GM21529 (cell line): ENCODE measurements around the gene HOXA7.

Experiments used
- ATAC-seq: cut with Tn5 transposase; IDR thresholded peaks from one replicate; pipeline ENCODE4 v1.9.1; 2021; ENCODE audit not compliant: unreplicated experiment

The HOXA7 gene

GRCh38 chr7:27171637-27172314 is 15.3 kb upstream of the HOXA7 start:
- no peak for ATAC-seq

- no peak for ATAC-seq
Observed at GRCh38 chr7:27171325-27171636, 14.8 kb upstream of the HOXA7 start.

- no peak for ATAC-seq
Observed at GRCh38 chr7:27170426-27171324, 14.2 kb upstream of the HOXA7 start.

GRCh38 chr7:27169658-27170425 is 13.4 kb upstream of the HOXA7 start:
- ATAC-seq = no peak

GRCh38 chr7:27168265-27168947 is 11.9 kb upstream of the HOXA7 start:
- no peak for ATAC-seq

- no peak for ATAC-seq
Observed at GRCh38 chr7:27167916-27168264, 11.4 kb upstream of the HOXA7 start.

- ATAC-seq = no peak
Observed at GRCh38 chr7:27166531-27167505, 10.3 kb upstream of the HOXA7 start.

- no peak for ATAC-seq
Observed at GRCh38 chr7:27165996-27166530, 9.6 kb upstream of the HOXA7 start.

GRCh38 chr7:27165089-27165995 is 8.9 kb upstream of the HOXA7 start, which contains the start of gene HOXA9:
HOXA9 (minus strand) TSS chr7:27165537; CDS start chr7:27165457, 80 bp downstream.
- no peak for ATAC-seq

- no peak for ATAC-seq
Observed at GRCh38 chr7:27164367-27165088, 8.1 kb upstream of the HOXA7 start.

- no peak for ATAC-seq
Observed at GRCh38 chr7:27164045-27164366, 7.5 kb upstream of the HOXA7 start.

- ATAC-seq = no peak
Observed at GRCh38 chr7:27163288-27164044, 7.0 kb upstream of the HOXA7 start.

GRCh38 chr7:27162561-27163287 is 6.2 kb upstream of the HOXA7 start:
- ATAC-seq = no peak

- ATAC-seq = no peak
Observed at GRCh38 chr7:27161721-27162560, 5.5 kb upstream of the HOXA7 start.

GRCh38 chr7:27161214-27161720 is 4.8 kb upstream of the HOXA7 start:
- no peak for ATAC-seq
